Activated CD4-positive, alpha-beta T cell treated with anti-CD3 and anti-CD28 coated beads, Interleukin-2, amount 10 ng/mL, durations not matched to agents 7 days and 5 days (primary cell): Measurements from ENCODE around the gene ACER3. TPM values are rescaled to one million over a fixed set of nuclear protein-coding genes. Genes with fewer than 3 reads are reported as not detected.
"Not testable (repeated sequence)": the region's sequence is repeated elsewhere in the genome, so short reads cannot be mapped to it uniquely, and the experiment has no call there.

Experiments
- CTCF ChIA-PET: fragments of 350-600 bp; sonication (Branson Sonifier 250); formaldehyde crosslinking; loops from one replicate; lab custom pipeline; 2021; ENCODE audit warnings: antibody characterized with exemption; lab: Charles Lee
- POLR2A ChIA-PET: fragments of 350-600 bp; sonication (Branson Sonifier 250); formaldehyde crosslinking; loops from one replicate; lab custom pipeline; 2021; ENCODE audit warnings: antibody characterized with exemption; lab: Charles Lee
- DNase-seq: peaks from one replicate; pipeline ENCODE4 v3.0.0-alpha.2; 2020
- H3K27ac Mint-ChIP-seq: one replicate; pipeline ENCODE4 v1.8.0; 2021; ENCODE audit warnings: mild to moderate bottlenecking, moderate library complexity, mixed read lengths
- H3K27me3 Mint-ChIP-seq: one replicate; pipeline ENCODE4 v1.8.0; 2021; ENCODE audit warnings: mixed read lengths
- H3K36me3 Mint-ChIP-seq: one replicate; pipeline ENCODE4 v1.8.0; 2021; ENCODE audit warnings: low read depth, mixed read lengths
- H3K4me1 Mint-ChIP-seq: one replicate; pipeline ENCODE4 v1.8.0; 2021; ENCODE audit warnings: mixed read lengths
- H3K4me3 Mint-ChIP-seq: one replicate; pipeline ENCODE4 v1.8.0; 2021; ENCODE audit warnings: mild to moderate bottlenecking, moderate library complexity, mixed read lengths
- H3K9me3 Mint-ChIP-seq: one replicate; pipeline ENCODE4 v1.8.0; 2021; ENCODE audit warnings: mixed read lengths
- total RNA-seq, 2 experiments: library from RNA; stranded (reverse); gene quantifications; one replicate each; pipeline ENCODE4 v1.2.3, GENCODE V29; 2021

ACER3 gene
- total RNA-seq, 2 experiments from 2014 or later = 10.7 to 12.5 TPM

GRCh38 chr11:76919887-76920746 lies 59.4 kb downstream of the ACER3 start:
- ChIA-PET CTCF (interaction anchor here (0.5 to 2.3 kb wide), 16 partner anchors 13 to 385 kb away, joined by 3 to 9 read pairs (median 4); no protein-coding TSS in a partner anchor), POLR2A (no interaction called here)
- peak overlapping the region; percentile 34 for H3K4me3 Mint-ChIP-seq

DNA sequence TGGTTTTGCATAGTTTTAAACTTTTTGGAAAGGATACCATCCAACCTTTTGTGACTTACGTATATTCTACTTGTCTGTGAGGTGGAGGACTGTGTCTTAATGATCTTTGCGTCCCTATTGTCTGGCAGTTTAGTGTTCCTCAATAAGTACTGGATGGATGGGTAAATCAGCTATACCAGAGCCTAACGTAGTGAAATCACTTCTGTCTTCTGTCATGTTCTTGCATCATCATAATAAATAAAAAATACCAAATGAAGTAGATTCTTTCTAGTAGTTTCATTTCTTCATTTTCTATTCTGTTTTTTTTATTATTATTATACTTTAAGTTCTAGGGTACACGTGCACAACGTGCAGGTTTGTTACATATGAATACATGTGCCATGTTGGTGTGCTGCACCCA lies 66.4 kb downstream of the ACER3 start:
- peaks cover 9% of the 10 kb centered on the region for H3K36me3 Mint-ChIP-seq
- no peak overlapping the region for H3K4me3 Mint-ChIP-seq
- H3K27ac Mint-ChIP-seq = no peak overlapping the region
- no peaks in the 10 kb centered on the region for H3K4me1 Mint-ChIP-seq
- POLR2A ChIA-PET = no interaction called here
- no peak for DNase-seq
- H3K9me3 Mint-ChIP-seq = no peaks in the 10 kb centered on the region
- CTCF ChIA-PET = no interaction called here
- no peaks in the 10 kb centered on the region for H3K27me3 Mint-ChIP-seq

More at GRCh38 chr11:76919887-76920746, 59.4 kb downstream of the ACER3 start:
- Mint-ChIP-seq H3K4me1 (peaks cover 9% of the 10 kb centered on the region), H3K36me3 (no peaks in the 10 kb centered on the region), H3K27ac (peak overlapping the region; percentile 22), H3K27me3 (no peaks in the 10 kb centered on the region), H3K9me3 (no peaks in the 10 kb centered on the region)
- DNase-seq = peak; percentile 83

DNA sequence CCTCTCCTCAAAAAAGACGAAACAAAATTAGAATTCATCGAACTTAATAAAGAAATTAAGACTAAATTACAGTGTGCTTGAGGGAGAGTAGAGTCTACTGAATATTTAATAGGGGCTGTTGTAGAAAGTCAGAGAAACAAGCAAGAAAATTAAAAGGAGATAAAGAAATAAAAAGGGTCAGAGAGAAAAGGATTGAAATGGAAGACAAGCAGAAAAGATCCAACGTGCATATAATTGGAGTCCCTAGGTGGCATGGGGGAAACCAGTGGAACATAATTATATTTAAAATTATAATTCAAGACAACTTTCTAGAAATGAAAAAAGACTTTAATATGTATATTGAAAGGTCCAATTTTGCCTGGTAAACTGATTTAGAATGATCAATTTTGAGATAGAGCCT lies 74.3 kb downstream of the ACER3 start:
- no peaks in the 10 kb centered on the region for H3K4me1 Mint-ChIP-seq
- ChIA-PET CTCF (no interaction called here), POLR2A (no interaction called here)
- DNase-seq = no peak
- no peaks in the 10 kb centered on the region for H3K27me3 Mint-ChIP-seq
- no peak overlapping the region for H3K27ac Mint-ChIP-seq
- peaks cover 17% of the 10 kb centered on the region for H3K9me3 Mint-ChIP-seq
- H3K36me3 Mint-ChIP-seq = peaks cover 19% of the 10 kb centered on the region
- no peak overlapping the region for H3K4me3 Mint-ChIP-seq

- H3K36me3 Mint-ChIP-seq = peaks cover 13% of the 10 kb centered on the region
- no peaks in the 10 kb centered on the region for H3K4me1 Mint-ChIP-seq
- POLR2A ChIA-PET = no interaction called here
- H3K27me3 Mint-ChIP-seq = peaks cover 3% of the 10 kb centered on the region
- H3K27ac Mint-ChIP-seq = no peak overlapping the region
- peaks cover 15% of the 10 kb centered on the region for H3K9me3 Mint-ChIP-seq
- no peak for DNase-seq
- CTCF ChIA-PET = no interaction called here
- H3K4me3 Mint-ChIP-seq = no peak overlapping the region
Measured at GRCh38 chr11:76939219-76939631, 78.5 kb downstream of the ACER3 start.

GRCh38 chr11:76944225-76944624 lies 83.5 kb downstream of the ACER3 start:
- H3K36me3 Mint-ChIP-seq = peaks cover 12% of the 10 kb centered on the region
- ChIA-PET POLR2A (no interaction called here), CTCF (no interaction called here)
- H3K4me3 Mint-ChIP-seq = no peak overlapping the region
- H3K4me1 Mint-ChIP-seq = peaks cover 2% of the 10 kb centered on the region
- H3K9me3 Mint-ChIP-seq = peaks cover 17% of the 10 kb centered on the region
- no peak for DNase-seq
- no peak overlapping the region for H3K27ac Mint-ChIP-seq
- H3K27me3 Mint-ChIP-seq = peaks cover 3% of the 10 kb centered on the region

- ChIA-PET CTCF (no interaction called here), POLR2A (no interaction called here)
- H3K9me3 Mint-ChIP-seq = peaks cover 17% of the 10 kb centered on the region
- H3K4me1 Mint-ChIP-seq = peaks cover 2% of the 10 kb centered on the region
- no peak for DNase-seq
- H3K27me3 Mint-ChIP-seq = peaks cover 3% of the 10 kb centered on the region
- H3K36me3 Mint-ChIP-seq = peaks cover 12% of the 10 kb centered on the region
- H3K4me3 Mint-ChIP-seq = no peak overlapping the region
- H3K27ac Mint-ChIP-seq = no peak overlapping the region
Measured at GRCh38 chr11:76946223-76946622, 85.5 kb downstream of the ACER3 start.

- peaks cover 2% of the 10 kb centered on the region for H3K4me1 Mint-ChIP-seq
- ChIA-PET POLR2A (no interaction called here), CTCF (interaction anchor here (0.7 kb wide), 1 partner anchor 16 kb away, joined by 3 read pairs; no protein-coding TSS in a partner anchor)
- H3K9me3 Mint-ChIP-seq = peaks cover 17% of the 10 kb centered on the region
- peaks cover 3% of the 10 kb centered on the region for H3K27me3 Mint-ChIP-seq
- peaks cover 12% of the 10 kb centered on the region for H3K36me3 Mint-ChIP-seq
- DNase-seq = no peak
- H3K4me3 Mint-ChIP-seq = no peak overlapping the region
- no peak overlapping the region for H3K27ac Mint-ChIP-seq
Measured at GRCh38 chr11:76947190-76947589, 86.5 kb downstream of the ACER3 start.

DNA sequence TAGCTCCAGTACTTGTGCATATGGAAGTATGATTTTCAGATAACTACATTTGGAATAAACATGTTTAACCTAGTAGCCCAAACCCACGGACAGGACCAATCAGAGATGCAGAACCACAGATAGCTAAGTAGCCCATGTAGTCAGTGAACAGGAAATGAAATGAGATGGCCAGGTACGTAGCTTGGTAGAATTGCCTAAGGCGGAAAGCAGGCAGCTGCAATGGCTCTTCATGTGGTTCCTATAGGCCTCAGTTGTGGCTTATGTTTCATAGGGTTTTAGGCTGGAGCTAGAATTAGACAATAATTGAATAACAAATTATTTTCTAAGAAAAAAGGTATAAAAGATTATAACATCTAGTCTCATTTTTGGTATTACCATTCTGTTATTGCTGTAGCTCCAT lies 87.1 kb downstream of the ACER3 start:
- peaks cover 3% of the 10 kb centered on the region for H3K27me3 Mint-ChIP-seq
- CTCF ChIA-PET = interaction anchor here (0.7 kb wide), 1 partner anchor 15 kb away, joined by 3 read pairs; no protein-coding TSS in a partner anchor
- POLR2A ChIA-PET = no interaction called here

DNA sequence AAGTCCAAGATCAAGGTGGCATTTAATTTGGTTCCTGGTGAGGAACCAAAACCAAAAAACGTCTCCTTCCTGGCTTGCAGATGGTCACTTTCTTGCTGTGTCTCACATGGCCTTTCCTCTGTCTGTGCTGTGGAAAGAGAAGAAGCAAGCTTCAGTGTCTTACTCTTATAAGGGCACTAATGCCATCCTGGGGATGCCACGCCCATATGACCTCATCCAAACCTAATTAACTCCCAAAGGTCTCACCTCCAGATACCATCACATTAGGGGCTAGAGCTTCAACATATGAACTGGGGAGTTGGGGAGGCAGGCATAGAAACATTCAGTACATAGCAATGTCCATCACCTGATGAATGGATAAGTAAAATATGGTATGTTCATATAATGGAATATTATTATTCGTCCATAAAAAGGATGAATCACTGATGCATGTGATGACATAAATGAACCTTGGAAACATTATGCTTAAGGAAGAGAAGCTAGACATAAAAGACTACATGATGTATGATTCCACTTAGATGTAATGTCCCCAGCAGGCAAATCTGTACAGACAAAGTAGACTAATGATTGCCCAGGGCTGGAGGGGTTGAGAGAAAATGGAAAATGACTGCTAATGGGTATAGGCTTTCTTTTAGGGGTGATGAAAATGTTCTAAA lies 94.9 kb downstream of the ACER3 start:
- Mint-ChIP-seq H3K36me3 (peaks cover 6% of the 10 kb centered on the region), H3K27ac (no peak overlapping the region), H3K27me3 (no peaks in the 10 kb centered on the region), H3K4me3 (no peak overlapping the region), H3K9me3 (no peaks in the 10 kb centered on the region), H3K4me1 (no peaks in the 10 kb centered on the region)
- ChIA-PET POLR2A (no interaction called here), CTCF (no interaction called here)
- no peak for DNase-seq

More for the DNA sequence above, 87.1 kb downstream of the ACER3 start:
- no peak overlapping the region for H3K27ac Mint-ChIP-seq
- H3K4me3 Mint-ChIP-seq = no peak overlapping the region
- H3K4me1 Mint-ChIP-seq = peaks cover 2% of the 10 kb centered on the region
- no peak for DNase-seq
- H3K9me3 Mint-ChIP-seq = peaks cover 17% of the 10 kb centered on the region
- peaks cover 14% of the 10 kb centered on the region for H3K36me3 Mint-ChIP-seq

GRCh38 chr11:76962583-76963416 lies 102.1 kb downstream of the ACER3 start:
- Mint-ChIP-seq H3K27ac (no peak overlapping the region), H3K9me3 (peaks cover 7% of the 10 kb centered on the region), H3K27me3 (no peaks in the 10 kb centered on the region), H3K4me1 (peaks cover 14% of the 10 kb centered on the region), H3K36me3 (peaks cover 8% of the 10 kb centered on the region), H3K4me3 (no peak overlapping the region)
- DNase-seq = peak; percentile 23
- POLR2A ChIA-PET = no interaction called here
- CTCF ChIA-PET = interaction anchor here (1.1 to 1.2 kb wide), 2 partner anchors 15 to 85 kb away, joined by 3 read pairs; no protein-coding TSS in a partner anchor

GRCh38 chr11:76963417-76964168 lies 102.9 kb downstream of the ACER3 start:
- H3K36me3 Mint-ChIP-seq, H3K27ac Mint-ChIP-seq, H3K4me3 Mint-ChIP-seq, H3K9me3 Mint-ChIP-seq, POLR2A ChIA-PET, H3K27me3 Mint-ChIP-seq, DNase-seq: not testable (repeated sequence)
- peaks cover 14% of the 10 kb centered on the region for H3K4me1 Mint-ChIP-seq
- CTCF ChIA-PET = interaction anchor here (1.1 to 1.2 kb wide), 2 partner anchors 16 to 84 kb away, joined by 3 read pairs; no protein-coding TSS in a partner anchor

GRCh38 chr11:76972051-76972450 lies 111.3 kb downstream of the ACER3 start:
- Mint-ChIP-seq H3K9me3 (peaks cover 4% of the 10 kb centered on the region), H3K4me1 (no peaks in the 10 kb centered on the region), H3K27me3 (no peaks in the 10 kb centered on the region), H3K36me3 (peaks cover 2% of the 10 kb centered on the region), H3K4me3 (no peak overlapping the region), H3K27ac (no peak overlapping the region)
- ChIA-PET POLR2A (no interaction called here), CTCF (no interaction called here)
- DNase-seq = no peak
